ENCODE measurements around the gene BIRC5. TPM values are rescaled to one million over a fixed set of nuclear protein-coding genes. Genes with fewer than 3 reads are reported as not detected.

Gene BIRC5
- total RNA-seq, 1 donor from 2014 or later: 7.3 TPM

Small RNA genes lying within 50 kb of the gene (small RNA-seq; reads per million reads assigned to genes)
- gene AC087645.1: not detected

Other genes starting within 250 kb of the BIRC5 start
- gene TMC6, start 85.5 kb upstream of the BIRC5 start, total RNA-seq: 2.3 TPM
- 0.94 TPM for gene TMC8, start 83.5 kb upstream of the BIRC5 start, total RNA-seq
- not detected for gene C17orf99, start 67.9 kb upstream of the BIRC5 start, total RNA-seq
- 11.4 TPM for gene SYNGR2, start 45.7 kb upstream of the BIRC5 start, total RNA-seq
- gene TK1, start 27.2 kb upstream of the BIRC5 start, total RNA-seq: 1.6 TPM
- gene AFMID, start 26.9 kb upstream of the BIRC5 start, total RNA-seq: 35.4 TPM
- gene TMEM235, start 17.4 kb downstream of the BIRC5 start, total RNA-seq: not detected
- gene SOCS3, start 145.8 kb downstream of the BIRC5 start, total RNA-seq: 8.3 TPM
- 39.0 TPM for gene PGS1, start 164.4 kb downstream of the BIRC5 start, total RNA-seq